ENCODE results near the gene NSDHL.

The NSDHL gene

DNA sequence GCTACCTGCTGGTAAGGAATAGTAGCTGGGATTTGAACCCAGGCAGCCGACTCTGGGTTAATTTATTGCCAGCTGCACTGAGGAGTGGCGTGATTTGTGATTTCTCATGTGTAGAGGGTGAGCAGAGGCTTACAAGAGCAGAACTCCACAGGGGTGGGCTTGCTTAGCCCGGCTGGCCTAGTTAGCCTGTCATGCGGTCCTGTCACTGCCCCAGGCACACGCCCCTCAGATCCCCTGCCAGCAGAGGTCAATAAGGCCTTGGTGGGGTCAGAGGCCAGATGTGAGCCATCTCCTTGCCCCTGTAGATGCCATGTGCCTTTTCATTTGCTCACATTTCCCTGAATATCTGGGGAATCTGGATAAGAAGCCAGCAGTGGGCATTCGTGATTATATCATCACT, 13.4 kb downstream of the NSDHL start:
- no peak for DNase-seq (ENCODE audit: low spot score)

DNA sequence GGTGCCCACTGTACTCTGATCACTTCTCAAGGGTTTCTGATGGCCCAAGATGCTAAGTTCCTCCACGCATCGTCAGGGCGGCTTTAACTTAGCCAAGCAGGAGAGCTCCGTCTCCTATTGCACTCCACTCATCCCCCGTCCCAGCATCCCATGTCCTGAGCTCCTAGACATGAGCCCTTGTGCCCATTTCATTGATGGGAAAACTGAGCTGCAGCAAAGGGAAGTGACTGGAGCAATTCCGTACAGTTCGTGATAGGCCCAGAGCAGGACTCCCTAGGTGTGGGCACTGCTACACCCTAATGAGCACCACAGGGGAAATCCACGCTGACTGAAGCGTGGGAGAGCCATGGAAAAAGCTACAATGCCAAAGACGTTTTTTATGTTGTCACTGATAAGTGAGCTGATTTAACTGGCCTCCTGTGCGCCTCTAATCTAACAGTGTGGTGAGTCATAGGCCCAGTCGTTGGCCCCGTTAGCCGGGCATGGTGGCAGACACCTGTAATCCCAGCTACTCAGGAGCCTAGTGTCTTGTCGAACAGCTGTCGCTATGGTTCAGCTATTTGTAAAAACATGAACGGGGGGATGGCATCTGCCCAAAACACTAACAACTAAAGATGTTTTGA, 14.9 kb downstream of the NSDHL start:
- DNase-seq (ENCODE audit: low spot score) = no peak

DNA sequence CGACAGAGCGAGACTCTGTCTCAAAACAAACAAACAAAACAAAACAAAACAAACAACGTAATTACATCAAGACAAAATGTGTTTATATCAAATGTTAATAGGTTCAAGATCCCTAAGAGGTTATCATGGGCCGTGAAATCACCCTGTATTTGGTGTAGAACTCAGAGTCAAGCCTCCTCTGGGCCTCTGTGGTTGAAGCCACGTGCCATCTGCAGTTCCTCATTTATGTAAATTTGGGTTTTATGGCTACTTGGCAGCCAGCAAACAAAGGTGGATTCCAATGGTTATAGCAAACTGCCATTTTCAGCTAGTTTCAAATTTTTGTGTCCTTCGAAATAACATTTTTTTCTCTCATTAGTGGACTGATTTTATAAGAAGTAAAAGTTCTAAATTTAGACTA, 16.4 kb downstream of the NSDHL start:
- no peak for DNase-seq (ENCODE audit: low spot score)

DNA sequence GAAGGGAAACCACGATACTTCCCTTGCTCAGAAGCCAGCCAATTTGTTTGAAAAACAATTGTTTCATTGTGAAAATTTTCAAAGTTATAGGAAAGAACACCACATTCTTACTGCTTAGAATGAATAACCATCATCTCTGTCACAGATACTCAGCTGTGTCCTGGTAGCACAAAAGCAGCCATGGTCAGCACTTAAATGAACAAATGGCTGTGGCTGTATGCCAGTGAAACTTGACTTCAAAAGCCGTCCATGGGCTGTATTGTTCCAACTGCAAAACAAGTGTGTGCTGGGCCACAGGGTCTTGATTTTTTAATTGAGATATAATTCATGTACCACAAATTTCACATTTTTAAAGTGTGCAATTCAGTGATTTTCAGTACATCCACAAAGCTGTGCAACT, 19.6 kb downstream of the NSDHL start:
- DNase-seq (ENCODE audit: low spot score) = no peak

DNA sequence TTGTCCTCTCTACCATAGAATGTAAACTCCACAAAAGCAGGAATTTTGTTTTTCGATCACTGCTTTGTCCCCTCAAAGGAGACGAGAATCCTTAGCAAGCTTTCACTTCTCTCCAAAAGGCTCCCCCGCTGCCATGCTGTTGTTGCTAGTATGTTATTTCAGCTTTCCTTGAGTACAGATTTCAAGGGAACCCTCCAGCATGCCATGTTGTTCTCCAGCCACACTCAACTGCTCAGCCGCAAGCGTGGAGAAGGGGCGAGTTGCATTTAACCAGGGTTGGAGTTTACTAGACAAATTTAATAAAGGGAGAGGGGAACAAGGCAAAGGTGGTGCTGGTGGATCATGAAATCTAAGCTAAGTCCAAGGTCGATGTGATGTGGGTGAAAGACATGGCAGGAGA, 23.1 kb downstream of the NSDHL start:
- DNase-seq (ENCODE audit: low spot score) = no peak

DNA sequence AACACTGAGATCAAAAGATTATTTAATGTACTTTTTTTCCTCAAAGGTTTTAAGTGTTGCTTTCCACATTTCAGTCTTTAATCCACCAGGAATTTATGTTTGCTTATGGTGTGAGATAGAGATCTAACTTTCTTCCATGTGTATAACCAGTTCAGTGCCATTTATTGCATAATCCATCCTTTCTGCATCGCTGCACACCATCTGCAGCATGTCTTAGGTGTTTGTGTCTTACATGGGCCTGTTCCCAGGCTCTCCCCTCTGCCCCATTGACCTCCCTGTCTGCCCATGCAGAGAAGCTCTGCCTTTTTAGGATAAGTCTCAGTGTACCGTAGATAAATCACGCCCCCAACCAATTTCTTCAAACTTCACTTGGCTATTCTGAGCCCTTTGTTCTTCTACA, 30.3 kb downstream of the NSDHL start:
- DNase-seq (ENCODE audit: low spot score) = no peak

DNA sequence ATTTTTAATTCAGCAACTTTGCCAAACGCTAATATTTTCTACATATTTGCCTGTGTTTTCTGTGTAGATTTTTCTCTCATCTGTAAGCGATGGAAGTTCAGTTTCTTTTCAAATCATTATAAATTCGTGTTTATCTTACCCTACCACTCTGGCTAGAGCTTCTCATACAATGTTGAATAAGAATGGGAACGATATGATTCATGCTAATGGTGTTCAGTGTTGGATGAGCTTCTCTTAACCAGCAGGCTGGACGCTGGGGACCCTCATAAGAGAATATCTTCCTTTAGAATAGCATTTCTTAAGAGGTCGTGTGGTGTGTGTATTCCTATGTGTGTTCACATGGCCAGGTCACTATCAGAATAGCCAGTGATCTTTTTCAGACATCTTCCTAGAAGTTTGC, 31.0 kb downstream of the NSDHL start:
- DNase-seq (ENCODE audit: low spot score) = no peak

DNA sequence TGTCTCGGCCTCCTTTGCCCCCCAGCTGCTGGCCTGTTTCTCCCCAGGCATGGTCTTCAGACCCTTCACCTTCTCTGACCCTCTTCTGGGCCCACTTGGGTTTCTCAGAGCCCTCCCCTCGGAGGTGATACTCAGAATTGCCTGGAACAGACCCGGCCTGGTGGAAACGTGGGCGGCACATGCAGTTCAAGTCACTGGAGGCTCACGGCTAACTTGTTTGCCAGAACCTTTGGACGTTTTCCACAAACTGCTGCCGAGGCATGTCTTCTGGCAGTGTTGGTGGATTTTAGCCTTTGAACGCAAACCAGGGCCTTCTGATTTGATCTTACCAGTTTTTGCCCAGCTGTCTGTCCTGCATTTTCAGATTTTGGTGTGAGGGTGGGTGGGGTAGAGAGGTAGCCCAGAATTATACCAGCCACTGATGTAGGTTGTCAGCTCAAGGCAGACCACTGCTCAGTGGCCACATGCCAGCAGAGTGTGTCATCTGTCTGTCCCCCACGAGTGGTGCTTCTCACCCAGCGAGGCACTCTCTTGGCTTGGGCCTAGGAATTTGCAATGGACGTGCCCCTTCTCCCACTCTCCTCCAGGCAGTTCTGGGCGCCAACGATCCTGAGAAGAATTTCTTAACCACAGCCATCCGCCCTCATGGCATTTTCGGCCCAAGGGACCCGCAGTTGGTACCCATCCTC, 34.5 kb downstream of the NSDHL start:
- DNase-seq (ENCODE audit: low spot score) = no peak

DNA sequence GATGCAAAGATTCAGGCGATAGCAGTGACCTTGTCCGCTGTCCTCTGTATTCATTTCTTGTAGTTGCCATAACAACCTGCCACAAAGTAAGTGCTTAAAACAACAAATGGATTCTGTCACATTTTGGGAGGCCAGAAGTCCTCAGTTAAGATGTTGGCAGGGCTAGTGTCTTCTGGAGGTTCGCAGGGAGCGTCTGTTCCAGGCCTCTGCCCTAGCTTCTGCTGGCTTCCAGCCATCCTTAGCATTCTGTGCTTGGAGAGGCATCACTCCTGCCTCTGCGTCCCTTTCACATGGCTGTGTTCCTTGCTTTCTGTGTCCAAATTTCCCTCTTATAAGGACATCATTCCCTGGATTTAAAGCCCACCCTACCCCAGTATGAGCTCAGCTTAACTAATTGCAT, 35.5 kb downstream of the NSDHL start:
- DNase-seq (ENCODE audit: low spot score) = no peak

DNA sequence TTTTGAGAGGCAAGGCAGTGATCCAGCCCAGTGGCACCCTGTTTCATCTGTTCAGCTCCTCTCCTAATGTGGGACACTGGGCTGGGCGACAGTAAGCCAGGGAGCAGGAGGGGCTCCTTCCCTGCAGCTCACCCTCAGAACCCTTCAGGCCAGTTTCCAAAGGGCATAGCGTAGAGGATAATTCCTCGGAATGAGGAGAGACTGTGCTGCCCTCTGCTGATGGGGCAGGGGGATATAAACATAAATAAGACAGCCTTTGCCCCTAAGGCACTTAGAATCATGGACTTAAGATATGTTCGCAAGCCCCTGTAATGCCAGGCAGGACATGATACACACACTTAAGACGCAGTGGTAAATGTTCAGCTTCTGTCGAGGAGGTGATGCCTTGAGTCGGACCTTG, 39.1 kb downstream of the NSDHL start:
- DNase-seq (ENCODE audit: low spot score) = no peak

DNA sequence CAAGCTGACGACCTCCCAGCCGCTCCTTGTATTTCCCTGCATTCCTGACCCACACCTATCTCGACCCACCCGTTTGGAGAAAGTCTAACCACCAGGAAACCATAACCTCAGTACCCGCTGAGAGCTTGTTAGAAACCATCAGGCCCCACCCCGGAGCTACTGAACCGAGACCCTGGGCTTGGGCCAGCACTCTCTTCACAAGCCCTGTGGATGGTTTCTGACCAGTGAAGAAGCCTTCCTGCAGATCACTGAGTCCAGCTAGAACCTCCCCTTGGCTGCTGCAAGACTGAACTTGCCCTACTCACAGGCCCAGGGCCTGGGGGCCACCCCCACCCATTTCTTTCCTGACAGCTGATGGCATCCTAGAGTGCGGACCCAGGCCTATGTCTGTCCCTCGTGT, 40.4 kb downstream of the NSDHL start:
- no peak for DNase-seq (ENCODE audit: low spot score)

DNA sequence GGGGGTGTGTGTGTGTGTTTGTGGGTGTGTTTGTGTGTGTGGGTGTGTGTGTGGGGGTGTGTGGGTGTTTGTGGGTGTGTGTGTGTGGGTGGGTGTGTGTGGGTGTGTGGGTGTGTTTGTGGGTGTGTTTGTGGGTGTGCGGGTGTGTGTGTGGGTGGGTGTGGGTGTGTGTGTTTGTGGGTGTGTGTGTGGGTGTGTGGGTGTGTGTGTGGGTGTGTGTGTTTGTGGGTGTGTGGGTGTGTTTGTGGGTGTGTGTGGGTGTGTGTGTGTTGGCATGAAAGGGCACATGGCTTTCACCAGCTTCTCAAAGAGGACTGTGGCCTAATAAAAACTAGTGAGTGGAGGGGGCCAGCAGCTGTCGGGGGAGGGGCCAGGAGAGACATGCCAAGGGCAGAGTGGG, 41.7 kb downstream of the NSDHL start:
- DNase-seq (ENCODE audit: low spot score) = no peak

DNA sequence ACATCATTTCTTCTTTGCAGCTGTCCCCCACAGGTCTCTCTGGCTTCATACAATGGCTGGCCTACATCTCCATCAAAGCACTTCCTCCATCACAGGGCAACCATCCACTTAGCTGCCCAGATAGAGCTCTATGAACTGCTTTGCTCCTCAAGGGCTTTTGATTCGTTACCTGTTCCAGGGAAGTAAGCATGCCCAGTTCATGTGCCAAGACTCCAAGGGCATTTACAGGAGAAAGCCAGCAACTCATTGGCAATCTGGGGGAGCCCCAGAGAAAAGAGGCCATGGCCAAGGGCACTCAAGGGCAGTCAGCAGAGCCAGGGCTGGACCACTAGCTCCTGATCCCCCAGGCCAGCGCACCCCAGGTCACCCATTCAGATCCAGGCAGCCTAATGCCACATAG, 42.5 kb downstream of the NSDHL start:
- DNase-seq (ENCODE audit: low spot score) = no peak

DNA sequence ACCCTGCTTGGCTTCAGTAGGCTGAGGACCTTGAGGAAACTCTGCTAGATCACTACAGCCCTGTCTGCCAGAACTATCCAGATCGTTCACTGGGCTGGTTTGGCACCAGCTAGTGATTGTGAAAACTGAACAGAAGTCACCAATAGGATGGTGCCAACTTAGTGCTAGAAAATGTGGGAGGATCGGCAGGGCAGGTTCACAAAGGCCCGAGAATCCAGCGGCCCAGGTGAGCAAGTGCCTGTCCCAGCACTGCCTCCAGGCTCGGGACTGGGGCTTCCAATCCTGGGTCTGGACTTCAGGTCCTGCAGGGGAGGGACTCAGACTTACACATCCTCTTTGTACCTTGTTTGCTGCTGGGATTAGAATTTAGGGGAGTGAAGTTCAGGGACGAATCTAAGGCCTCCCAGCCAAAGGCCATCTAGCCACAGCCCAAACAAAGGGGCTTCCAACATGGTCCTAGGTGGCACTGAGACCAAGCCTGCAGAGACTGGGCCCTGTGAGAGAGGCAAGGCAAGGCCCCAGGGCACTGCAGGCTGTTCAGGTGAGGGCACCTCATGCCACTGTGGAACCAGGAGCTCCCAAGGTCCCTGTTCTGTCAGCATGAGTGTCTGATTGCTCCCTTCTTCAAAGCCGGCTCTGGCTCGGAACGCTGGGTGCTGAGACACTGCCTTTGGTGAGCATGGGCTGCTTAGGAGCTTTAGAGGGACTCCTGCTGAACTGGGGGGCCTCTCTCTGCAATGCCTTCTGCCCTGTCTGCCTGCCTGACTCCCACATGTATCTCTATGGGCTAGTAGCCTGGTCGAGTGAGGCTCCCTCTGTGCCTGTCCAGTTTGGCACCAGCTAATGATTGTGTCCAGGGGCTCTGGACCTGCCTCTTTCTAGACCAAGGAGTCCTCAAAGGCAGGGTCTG, 46.3 kb downstream of the NSDHL start:
- DNase-seq (ENCODE audit: low spot score) = no peak

DNA sequence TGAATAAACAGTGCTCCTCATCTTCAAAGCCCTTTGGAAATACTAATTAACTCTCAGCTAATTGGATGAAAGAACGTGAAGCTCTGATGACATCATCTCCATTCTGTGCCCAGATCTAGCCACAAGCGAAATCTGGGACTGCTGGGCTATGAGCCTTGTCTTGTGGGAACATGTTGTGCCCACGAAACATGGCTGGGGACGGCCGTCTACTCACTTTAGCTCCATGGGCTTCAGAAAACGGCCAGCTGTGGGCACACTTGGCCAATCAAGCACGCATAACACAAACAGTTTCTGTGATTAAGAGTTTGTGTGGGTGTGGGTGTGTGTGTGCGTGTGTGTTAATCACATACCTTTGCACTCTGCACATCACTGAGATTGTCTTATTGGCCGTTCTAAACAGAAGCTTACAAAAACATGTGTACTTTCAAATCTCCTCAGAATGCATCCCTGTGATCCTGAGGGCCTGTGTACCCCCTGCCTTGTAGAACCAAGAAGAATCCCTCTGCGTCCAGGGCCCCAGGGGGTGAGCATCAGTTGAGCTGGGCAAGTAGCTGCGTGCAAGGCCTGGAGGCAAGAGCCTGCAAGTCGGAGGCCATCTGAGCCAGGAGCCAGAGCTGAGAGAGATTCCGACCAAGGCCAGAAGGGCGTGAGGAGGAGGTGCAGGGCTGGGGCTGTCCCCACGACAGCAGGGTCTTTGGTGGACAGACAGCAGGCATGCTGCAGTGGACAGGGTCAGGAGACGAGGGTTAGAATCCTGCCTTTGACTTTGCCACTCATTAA, 48.3 kb downstream of the NSDHL start:
- no peak for DNase-seq (ENCODE audit: low spot score)

DNA sequence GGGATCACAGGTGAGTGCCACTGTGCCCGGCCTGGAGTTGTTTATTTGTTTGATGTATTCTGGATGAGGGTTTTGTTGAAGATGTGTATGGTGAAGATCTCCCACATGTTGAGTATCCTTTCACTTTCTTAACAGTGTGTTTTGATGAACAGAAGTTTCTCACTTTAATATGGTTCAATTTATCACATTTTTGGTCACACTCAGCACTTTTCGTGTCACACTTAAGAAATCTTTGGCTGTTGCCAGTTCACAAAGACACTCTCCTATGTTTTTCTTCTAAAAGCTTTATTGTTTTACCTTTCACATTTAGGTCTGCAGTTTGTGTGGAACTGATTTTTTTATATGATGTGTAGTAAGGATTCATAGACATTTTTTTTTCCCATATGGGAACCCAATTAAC, 50.4 kb downstream of the NSDHL start:
- DNase-seq (ENCODE audit: low spot score) = no peak

DNA sequence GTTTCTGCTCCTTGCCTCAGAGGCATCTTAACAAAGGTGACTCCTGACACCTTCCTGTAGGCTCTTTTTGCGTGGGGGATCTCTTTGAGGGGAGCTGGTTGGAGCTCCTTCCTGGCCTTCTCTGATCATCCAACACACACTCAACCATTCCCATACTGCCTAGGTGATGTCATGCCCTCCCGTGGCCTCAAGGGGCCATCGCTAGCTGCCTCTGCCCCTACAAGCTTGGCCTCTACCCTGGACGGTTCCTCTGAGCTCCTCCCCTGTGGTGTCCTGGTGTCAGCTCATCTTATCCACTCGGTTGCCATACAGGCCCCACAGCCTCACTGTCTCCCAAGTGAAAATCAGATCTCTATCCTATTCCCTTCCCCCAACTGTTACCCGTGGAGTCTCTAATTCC, 53.3 kb downstream of the NSDHL start:
- DNase-seq (ENCODE audit: low spot score) = no peak

DNA sequence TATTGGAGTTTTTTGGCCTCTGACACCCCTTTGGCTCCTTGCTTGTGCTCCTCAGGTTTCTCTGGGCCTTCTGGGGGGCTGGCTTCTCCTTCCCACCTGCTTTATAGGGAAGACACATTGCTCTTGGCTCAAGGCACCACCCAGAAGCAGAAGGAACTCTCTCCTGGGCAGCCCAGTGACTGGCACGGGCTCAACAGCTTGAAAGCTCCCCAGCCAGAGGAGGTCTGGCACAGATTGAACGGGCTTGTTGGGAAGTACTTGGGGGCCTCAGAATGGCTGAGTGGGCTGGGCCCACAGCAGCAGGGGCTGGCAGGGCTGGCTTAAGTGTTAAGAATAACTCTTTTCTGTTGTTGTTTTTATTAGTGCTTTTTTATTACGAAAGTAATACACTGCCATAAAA, 55.9 kb downstream of the NSDHL start:
- no peak for DNase-seq (ENCODE audit: low spot score)

DNA sequence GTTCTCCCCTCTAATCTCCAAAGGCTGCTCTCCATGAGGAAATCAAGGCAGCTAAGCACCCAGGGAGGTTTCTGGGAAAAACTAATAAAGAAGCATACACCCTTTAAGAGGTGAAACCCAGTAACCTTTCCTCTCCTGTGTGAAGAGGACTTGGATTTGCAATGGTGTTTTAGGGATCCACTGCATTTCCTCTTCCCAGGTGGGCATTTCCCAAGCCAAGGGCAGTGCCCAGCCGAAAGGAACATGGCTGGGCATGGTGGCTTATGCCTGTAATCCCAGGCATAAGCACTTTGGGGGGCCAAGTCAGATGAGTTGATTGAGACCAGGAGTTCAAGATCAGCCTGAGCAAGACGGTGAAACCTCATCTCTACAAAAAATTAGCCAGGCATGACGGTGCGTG, 61.6 kb downstream of the NSDHL start:
- no peak for DNase-seq (ENCODE audit: low spot score)

DNA sequence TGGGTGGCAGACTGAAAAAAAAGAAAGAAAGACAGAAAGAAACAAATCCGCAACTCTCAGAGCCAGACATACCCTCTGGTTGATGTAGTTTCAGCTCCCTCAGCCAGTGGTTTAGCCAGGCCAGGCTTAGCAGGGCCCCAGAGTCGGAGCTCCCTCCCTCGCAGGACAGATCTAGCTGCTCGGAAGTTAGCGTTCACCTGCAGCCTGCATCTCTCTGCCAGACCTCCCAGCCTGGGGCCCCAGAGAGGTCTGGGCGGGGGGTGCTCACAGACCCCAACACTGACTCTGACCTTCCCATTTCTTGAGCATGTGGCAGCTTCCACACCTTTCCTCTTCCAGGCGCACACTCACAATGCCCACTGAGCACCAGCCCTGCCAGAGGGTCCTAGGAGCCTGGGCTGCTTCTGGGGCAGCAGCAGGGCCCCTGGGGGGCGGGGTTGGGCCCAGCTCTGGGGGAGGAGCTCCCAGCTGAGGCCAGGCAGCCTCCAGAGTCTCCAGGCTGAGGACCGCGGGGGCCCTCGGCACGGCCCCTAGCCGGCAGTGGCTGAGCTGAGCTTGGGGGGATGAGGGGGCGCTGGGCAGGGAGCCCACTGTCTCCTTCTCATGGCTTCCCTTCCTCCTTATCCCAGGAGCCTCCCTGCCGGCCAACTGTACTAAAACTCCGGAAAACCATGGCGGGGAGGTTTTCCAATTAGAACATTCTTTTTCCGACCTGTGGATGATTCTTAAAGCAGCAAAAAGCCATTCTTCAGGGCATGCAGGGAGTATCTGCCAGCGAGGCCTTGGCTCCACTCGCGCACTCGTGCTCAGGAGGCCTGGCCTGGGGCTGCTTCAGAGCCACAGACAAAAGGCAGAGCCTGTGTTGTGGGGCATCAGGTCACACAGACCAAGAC, 62.4 kb downstream of the NSDHL start:
- DNase-seq (ENCODE audit: low spot score) = no peak

DNA sequence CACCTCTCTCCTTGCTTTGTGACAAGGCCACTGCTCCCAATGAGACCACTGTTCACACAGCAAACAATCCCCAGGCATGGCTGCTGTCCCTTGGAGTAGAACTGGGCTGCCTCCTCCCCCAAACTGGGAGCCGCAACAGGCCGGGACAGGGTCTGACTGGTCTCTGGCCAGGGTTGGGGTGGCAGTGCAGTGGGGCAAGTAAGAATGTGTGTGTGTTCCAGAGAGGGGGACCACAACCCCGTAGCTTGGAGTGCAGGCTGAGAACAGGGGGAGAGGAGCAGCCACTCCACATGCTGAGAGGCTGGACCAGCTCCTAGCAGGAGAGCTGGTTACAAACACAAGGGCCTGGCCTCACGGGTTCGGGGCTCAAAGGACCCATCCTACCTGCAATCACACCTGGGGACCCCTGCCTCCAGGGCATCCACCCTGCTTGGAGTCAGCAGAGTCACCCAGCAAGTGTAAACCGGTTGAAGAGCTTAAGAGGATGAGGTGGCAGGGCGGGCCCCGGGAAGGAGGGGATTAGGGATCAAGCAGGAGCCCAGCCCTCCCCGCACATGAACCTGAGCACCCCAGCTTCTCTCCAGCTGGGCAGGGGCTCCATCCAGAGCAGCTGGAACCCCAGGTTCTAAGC, 63.2 kb downstream of the NSDHL start:
- DNase-seq (ENCODE audit: low spot score) = no peak

Data from GM03348 (cell line).